ENCODE measurements around the gene CPEB4. TPM values are rescaled to one million over a fixed set of nuclear protein-coding genes. Genes with fewer than 3 reads are reported as not detected.

The CPEB4 gene
- total and polyA plus RNA-seq, 2 donors (not counting 3 experiments of a cell fraction or from before 2014, with no cell fraction given) = 11.3 to 16.4 TPM

DNA sequence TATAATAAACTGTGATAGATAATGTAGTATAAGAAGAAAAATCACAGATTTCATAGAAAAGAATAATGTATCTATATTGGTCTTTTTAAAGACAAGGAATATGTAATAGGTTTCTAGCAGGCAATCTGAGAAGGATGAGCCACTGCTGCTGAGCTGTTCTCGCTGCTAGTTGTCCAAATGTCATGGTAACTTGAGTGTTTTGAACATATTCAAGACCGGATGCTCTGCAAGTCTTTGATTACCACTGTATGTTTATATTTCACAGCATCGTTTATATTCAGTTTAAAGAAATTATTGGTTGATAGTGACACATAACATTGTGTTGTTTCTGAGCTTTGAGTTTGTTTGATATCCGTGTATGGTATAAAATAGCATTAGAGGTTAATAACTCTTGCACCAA, 110.4 kb downstream of the CPEB4 start:
- Histone ChIP-seq H3K36me3 (ENCODE audit: control insufficient read depth in 2 of 2, extremely low read depth in 1 of 2, insufficient read depth in 2 of 2, low read length in 2 of 2) (no peaks in the 10 kb centered on the region), H3K4me1 (ENCODE audit: control insufficient read depth, extremely low read depth, insufficient read depth, low read length) (no peaks in the 10 kb centered on the region), H3K9ac (replicated peaks; ENCODE audit: extremely low read depth, insufficient read depth, low read length) (no peak overlapping the region), H2AFZ (ENCODE audit: low read depth, low read length) (no peak overlapping the region), H3K4me3 (replicated peaks in 1 of 3; ENCODE audit: insufficient read depth in 1 of 3, low read depth in 1 of 3, low read length in 3 of 3) (no peak overlapping the region), H3K9me3 (replicated peaks; ENCODE audit: control insufficient read depth, insufficient read depth, low read length) (no peaks in the 10 kb centered on the region), H3K9me1 (replicated peaks; ENCODE audit: control insufficient read depth, extremely low read depth, insufficient read depth, low read length) (no peaks in the 10 kb centered on the region), H3K27ac (ENCODE audit: insufficient read depth, low read depth, low read length) (no peak overlapping the region), H4K20me1 (replicated peaks; ENCODE audit: control insufficient read depth, extremely low read depth, insufficient read depth, low read length) (no peaks in the 10 kb centered on the region), H3K27me3 (ENCODE audit: control insufficient read depth in 2 of 2, insufficient read depth in 2 of 2, low read length in 2 of 2) (no peaks in the 10 kb centered on the region), H3K79me2 (ENCODE audit: control insufficient read depth, insufficient read depth, low read length) (no peaks in the 10 kb centered on the region), H3K4me2 (ENCODE audit: insufficient read depth, low read length) (no peak overlapping the region)
- BruUV-seq (replicated peaks) = no TSS peak
- dilution Hi-C loops (cut with MboI; ENCODE audit: extremely low pct_ligation_motif_present, low sequenced_read_pairs) = no loop called here
- CTCF ChIA-PET = no interaction called here
- intact Hi-C loops (cut with micrococcal nuclease) = no loop called here
- POLR2A ChIA-PET = no interaction called here
- FAIRE-seq (no peak), DNase-seq (ENCODE audit: low read depth, low spot score) (no peak)
- TF ChIP-seq, protein P1, sequence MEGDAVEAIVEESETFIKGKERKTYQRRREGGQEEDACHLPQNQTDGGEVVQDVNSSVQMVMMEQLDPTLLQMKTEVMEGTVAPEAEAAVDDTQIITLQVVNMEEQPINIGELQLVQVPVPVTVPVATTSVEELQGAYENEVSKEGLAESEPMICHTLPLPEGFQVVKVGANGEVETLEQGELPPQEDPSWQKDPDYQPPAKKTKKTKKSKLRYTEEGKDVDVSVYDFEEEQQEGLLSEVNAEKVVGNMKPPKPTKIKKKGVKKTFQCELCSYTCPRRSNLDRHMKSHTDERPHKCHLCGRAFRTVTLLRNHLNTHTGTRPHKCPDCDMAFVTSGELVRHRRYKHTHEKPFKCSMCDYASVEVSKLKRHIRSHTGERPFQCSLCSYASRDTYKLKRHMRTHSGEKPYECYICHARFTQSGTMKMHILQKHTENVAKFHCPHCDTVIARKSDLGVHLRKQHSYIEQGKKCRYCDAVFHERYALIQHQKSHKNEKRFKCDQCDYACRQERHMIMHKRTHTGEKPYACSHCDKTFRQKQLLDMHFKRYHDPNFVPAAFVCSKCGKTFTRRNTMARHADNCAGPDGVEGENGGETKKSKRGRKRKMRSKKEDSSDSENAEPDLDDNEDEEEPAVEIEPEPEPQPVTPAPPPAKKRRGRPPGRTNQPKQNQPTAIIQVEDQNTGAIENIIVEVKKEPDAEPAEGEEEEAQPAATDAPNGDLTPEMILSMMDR (IDR thresholded peaks at IDR 0.05; ENCODE audit: extremely low read depth in 1 of 2, insufficient read depth in 1 of 2, low read depth in 1 of 2, low read length in 2 of 2) = no peak
- TF ChIP-seq GATA2 (IDR thresholded peaks at IDR 0.05; ENCODE audit: insufficient read depth, insufficient read length, low read depth, low read length) = no peak
- TF ChIP-seq FOS (IDR thresholded peaks at IDR 0.05; ENCODE audit: borderline replicate concordance, insufficient read depth, low read length) = no peak
- no peak for TF ChIP-seq POLR2AphosphoS5 (IDR thresholded peaks at IDR 0.05; ENCODE audit: insufficient read depth, low read depth, low read length)
- no peak for TF ChIP-seq JUN (IDR thresholded peaks at IDR 0.05; ENCODE audit: borderline replicate concordance, insufficient read depth, insufficient read length, low read depth)
- TF ChIP-seq POLR2A (IDR thresholded peaks at IDR 0.05; ENCODE audit: low read depth, low read length) = no peak
- no peak for TF ChIP-seq MAX (IDR thresholded peaks at IDR 0.05; ENCODE audit: insufficient read depth, insufficient read length)
- no peak for TF ChIP-seq MYC (IDR thresholded peaks at IDR 0.05; ENCODE audit: low read depth, low read length)
- no peak for TF ChIP-seq EZH2 (IDR thresholded peaks at IDR 0.05; ENCODE audit: borderline replicate concordance, low read depth, low read length, severe bottlenecking)

Measured in endothelial cell of umbilical vein (primary cell).